AG04449 (cell line): ENCODE data around the gene PSMB2.

Experiments
- CTCF ChIA-PET: fragments of 350-600 bp; formaldehyde crosslinking; extraction: SDS; loops from one replicate; lab custom pipeline; 2021; ENCODE audit warnings: antibody characterized with exemption; lab: Yijun Ruan, JAX
- POLR2A ChIA-PET: fragments of 400-600, 350-600 bp; formaldehyde crosslinking; extraction: SDS; loops from one replicate; lab custom pipeline; 2020; ENCODE audit warnings: antibody characterized with exemption, inconsistent platforms; lab: Yijun Ruan, JAX
- DNase-seq: peaks from one replicate; pipeline ENCODE4 v3.0.0-alpha.2; 2010; ENCODE audit warnings: low read depth, low spot score
- H3K4me3 ChIP-seq: 2 replicates; pipeline ENCODE4 v1.5.1; 2011; ENCODE audit warnings: low read depth, mild to moderate bottlenecking, control low read depth, low read length
- TF ChIP-seq, protein P1 (sequence below): IDR thresholded peaks from one replicate; pipeline ENCODE4 v1.5.1; 2011; ENCODE audit warnings: mild to moderate bottlenecking, moderate library complexity, low read length, control low read depth, inconsistent platforms; ENCODE audit not compliant: insufficient read depth; ENCODE audit errors: missing control alignments

PSMB2 gene

DNA sequence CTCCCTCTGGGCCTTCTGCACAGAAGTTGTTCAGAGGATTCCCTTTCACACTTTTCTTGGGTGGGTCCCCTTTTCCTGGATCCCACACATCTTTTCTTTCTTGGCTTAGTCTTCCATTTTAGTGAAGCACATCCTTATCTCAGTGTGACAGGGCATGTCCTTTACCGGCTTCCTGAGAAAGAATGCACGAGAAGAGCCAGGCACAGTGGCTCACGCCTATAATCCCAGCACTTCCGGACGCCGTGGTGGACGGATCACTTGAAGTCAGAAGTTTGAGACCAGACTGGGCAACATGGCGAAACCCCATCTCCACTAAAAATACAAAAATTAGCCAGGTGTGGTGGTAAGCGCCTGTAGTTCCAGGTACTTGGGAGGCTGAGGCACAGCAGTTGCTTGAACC is 22.1 kb upstream of the PSMB2 start:
- ChIA-PET CTCF (interaction anchor here (0.5 kb wide), 1 partner anchor 65 kb away, joined by 3 read pairs; no protein-coding TSS in a partner anchor), POLR2A (no interaction called here)
- TF ChIP-seq, protein P1, sequence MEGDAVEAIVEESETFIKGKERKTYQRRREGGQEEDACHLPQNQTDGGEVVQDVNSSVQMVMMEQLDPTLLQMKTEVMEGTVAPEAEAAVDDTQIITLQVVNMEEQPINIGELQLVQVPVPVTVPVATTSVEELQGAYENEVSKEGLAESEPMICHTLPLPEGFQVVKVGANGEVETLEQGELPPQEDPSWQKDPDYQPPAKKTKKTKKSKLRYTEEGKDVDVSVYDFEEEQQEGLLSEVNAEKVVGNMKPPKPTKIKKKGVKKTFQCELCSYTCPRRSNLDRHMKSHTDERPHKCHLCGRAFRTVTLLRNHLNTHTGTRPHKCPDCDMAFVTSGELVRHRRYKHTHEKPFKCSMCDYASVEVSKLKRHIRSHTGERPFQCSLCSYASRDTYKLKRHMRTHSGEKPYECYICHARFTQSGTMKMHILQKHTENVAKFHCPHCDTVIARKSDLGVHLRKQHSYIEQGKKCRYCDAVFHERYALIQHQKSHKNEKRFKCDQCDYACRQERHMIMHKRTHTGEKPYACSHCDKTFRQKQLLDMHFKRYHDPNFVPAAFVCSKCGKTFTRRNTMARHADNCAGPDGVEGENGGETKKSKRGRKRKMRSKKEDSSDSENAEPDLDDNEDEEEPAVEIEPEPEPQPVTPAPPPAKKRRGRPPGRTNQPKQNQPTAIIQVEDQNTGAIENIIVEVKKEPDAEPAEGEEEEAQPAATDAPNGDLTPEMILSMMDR, result no peak
- no peak for DNase-seq
- H3K4me3 ChIP-seq, result no peak overlapping the region

DNA sequence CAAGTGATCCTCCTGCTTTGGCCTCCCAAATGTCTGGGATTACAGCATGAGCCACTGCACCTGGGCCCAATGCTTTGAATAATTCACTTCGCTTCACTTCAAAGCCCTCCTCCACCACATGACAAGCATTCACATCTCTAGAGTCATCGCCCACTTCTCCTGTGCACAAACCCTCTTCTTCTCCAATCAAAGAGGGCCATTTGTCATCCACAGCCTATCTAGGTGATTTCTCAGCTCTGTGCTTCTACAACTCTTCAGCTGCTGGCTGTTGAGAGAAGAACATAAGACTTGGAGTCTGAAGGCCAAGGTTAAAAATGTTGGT is 20.1 kb upstream of the PSMB2 start:
- H3K4me3 ChIP-seq, result no peak overlapping the region
- no peak for DNase-seq
- TF ChIP-seq, protein P1, result no peak
- ChIA-PET CTCF (interaction anchor here (1.0 kb wide), 1 partner anchor 15 kb away, joined by 3 read pairs; no protein-coding TSS in a partner anchor), POLR2A (no interaction called here)

DNA sequence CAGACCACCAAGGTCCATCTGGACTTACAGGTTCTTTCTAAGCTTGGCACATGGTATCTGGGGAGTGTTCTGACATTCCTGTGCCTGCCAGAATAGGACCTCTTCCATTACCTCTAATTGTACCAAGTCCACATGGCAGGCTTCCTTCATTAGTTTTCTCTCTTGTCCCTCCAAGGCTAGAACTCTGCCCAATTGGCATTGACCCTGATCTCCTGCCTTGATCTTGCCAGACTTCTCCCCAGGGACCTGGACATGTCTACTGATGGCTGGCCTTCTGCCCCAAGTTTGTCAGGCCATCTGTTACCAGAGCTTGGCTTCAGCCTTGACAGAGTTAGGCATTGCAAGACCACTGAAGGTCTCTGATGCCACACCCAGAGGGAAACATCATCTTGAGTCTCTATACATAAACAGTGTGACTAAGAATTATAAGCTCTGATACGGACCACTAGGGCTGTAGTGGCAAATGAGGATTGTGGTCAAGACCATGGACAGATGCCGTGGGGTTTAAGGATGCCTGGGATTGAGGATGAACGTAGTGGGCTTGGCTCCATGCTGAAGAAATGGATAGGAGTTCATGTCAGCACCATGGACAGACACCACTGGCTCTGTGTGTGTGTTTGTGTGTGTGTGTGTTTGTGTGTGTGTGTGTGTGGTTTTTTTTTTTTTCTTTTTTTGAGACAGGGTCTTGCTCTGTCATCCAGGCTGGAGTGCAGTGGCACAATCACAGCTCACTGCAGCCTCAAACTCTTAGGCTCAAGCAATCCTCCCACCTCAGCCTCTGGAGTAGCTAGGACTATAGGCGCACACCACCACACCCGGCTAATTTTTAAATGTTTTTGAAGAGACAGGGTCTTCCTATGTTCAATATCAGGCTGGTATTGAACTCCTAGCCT is 19.5 kb upstream of the PSMB2 start:
- DNase-seq, result no peak
- POLR2A ChIA-PET, result no interaction called here
- CTCF ChIA-PET, result interaction anchor here (1.0 to 1.2 kb wide), 2 partner anchors 15 to 55 kb away, joined by 3 read pairs; no protein-coding TSS in a partner anchor
- TF ChIP-seq, protein P1, result no peak
- no peak overlapping the region for H3K4me3 ChIP-seq

DNA sequence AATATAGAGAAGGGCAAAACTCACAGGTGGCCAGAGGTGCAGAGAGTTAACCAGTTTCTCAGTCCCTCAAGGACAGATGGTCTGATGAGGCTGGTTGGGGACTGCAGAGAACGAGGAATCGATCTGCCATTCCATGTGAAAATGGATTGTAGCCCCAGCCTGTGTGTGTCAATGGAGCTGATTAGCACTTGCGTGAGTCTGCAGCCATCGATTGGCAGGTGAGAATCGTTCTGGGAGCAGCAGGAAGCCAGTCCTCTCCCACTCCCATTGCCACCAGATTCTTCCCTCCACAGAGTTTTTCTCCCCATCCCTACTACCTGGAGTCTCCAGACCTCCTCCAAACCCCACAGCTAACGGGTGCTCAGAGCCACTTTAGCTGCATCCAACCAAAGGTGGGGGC is 18.3 kb upstream of the PSMB2 start:
- CTCF ChIA-PET, result interaction anchor here (1.2 kb wide), 1 partner anchor 56 kb away, joined by 3 read pairs; no protein-coding TSS in a partner anchor
- POLR2A ChIA-PET, result no interaction called here
- DNase-seq, result no peak
- no peak overlapping the region for H3K4me3 ChIP-seq
- TF ChIP-seq, protein P1, result no peak

DNA sequence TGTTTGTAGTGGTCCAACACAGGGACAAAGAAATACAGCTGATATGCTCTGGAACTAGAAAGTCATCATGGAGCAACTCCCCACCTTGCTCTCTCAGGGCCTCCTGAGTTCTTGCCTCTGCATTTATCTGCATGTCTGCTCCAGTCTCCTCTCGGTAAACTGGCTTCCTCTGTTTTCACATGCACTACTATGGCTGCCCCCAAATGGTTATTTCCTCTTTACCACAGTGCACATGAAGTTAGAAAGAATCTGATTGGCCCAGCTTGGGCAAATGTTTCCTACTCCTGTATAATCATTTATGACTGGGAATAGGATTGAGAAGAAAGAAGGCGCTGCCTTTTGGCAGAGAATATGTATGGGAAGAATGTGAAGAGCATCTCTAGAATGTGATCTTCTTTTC is 16.5 kb upstream of the PSMB2 start:
- TF ChIP-seq, protein P1, result no peak
- ChIA-PET POLR2A (interaction anchor here (0.5 kb wide), 1 partner anchor 91 kb away, joined by 5 read pairs; no protein-coding TSS in a partner anchor), CTCF (interaction anchor here (2.8 kb wide), 1 partner anchor 57 kb away, joined by 22 read pairs; no protein-coding TSS in a partner anchor)
- DNase-seq, result no peak
- H3K4me3 ChIP-seq, result no peak overlapping the region

DNA sequence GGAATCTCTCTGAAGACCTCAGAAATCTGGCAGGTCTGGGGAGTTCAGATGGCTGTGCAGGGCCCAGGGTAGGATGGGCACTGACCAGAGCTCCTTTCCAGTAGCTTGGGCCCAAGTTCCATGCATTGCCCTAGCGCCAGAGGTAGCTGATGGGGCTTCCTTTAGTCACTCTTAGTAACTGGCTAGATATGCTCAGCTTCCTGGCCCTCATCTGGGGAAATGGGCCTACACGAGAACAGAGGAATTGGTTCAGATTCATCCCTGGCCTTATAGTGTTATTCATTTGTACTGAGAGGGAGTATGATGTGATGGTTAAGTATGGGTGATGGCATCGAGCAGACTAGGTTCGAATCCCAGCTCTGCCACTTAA is 15.5 kb upstream of the PSMB2 start:
- CTCF ChIA-PET, result interaction anchor here (2.8 kb wide), 1 partner anchor 58 kb away, joined by 22 read pairs; no protein-coding TSS in a partner anchor
- TF ChIP-seq, protein P1, result no peak
- no peak overlapping the region for H3K4me3 ChIP-seq
- POLR2A ChIA-PET, result no interaction called here
- no peak for DNase-seq
